WI38 (cell line): ENCODE results near the gene DOK5.

ENCODE experiments used
- H3K4me3 ChIP-seq: 2 replicates; pipeline ENCODE4 v1.5.1; 2011; ENCODE audit warnings: low read depth, mild to moderate bottlenecking, control low read depth, low read length
- TF ChIP-seq, protein P1 (sequence below): IDR thresholded peaks from 2 replicates; pipeline ENCODE4 v1.5.1; 2012; ENCODE audit warnings: low read depth, mild to moderate bottlenecking, control low read depth, low read length

The DOK5 gene

DNA sequence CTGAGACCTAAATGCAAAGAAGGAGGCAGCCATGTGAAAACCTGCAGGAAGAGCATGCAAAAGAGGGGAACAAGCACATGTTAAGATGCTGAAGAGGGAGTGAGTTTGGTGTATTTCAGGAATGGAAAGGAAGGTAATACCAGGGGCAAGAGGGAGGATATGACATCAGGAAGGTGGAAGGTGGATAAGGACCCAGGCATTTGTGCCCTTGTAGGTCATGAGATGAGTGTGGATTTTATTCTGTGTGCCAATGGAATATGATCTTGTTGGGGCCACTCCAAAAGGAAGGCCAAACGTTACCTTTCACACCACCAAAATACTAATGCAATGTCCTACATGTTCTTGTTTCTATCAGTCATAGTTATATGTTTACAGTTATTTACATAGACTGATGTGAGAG lies 17.2 kb upstream of the DOK5 start:
- no peak overlapping the region for H3K4me3 ChIP-seq

DNA sequence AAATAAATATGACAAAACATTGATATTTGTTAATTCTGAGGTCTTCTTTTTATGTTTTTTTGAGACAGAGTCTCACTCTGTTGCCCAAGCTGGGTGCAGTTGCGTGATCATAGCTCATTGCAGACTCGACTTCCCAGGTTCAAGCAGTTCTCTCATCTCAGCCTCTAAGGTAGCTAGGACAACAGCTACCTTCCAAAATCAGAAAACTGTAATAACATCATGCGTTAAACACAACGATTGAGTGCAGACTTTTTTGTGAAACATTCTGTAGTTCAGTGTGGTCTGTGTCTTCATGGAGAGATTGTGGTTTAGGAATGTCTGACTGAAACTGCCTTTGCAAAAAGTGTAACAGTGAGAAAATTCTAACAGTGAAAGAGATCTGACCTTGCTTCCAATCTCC lies 16.1 kb upstream of the DOK5 start:
- no peak overlapping the region for H3K4me3 ChIP-seq
- TF ChIP-seq, protein P1, sequence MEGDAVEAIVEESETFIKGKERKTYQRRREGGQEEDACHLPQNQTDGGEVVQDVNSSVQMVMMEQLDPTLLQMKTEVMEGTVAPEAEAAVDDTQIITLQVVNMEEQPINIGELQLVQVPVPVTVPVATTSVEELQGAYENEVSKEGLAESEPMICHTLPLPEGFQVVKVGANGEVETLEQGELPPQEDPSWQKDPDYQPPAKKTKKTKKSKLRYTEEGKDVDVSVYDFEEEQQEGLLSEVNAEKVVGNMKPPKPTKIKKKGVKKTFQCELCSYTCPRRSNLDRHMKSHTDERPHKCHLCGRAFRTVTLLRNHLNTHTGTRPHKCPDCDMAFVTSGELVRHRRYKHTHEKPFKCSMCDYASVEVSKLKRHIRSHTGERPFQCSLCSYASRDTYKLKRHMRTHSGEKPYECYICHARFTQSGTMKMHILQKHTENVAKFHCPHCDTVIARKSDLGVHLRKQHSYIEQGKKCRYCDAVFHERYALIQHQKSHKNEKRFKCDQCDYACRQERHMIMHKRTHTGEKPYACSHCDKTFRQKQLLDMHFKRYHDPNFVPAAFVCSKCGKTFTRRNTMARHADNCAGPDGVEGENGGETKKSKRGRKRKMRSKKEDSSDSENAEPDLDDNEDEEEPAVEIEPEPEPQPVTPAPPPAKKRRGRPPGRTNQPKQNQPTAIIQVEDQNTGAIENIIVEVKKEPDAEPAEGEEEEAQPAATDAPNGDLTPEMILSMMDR: no peak

More for the DNA sequence above, 17.2 kb upstream of the DOK5 start:
- TF ChIP-seq, protein P1: no peak

- TF ChIP-seq, protein P1: no peak
Measured at GRCh38 chr20:54464003-54464402, 11.4 kb upstream of the DOK5 start.

DNA sequence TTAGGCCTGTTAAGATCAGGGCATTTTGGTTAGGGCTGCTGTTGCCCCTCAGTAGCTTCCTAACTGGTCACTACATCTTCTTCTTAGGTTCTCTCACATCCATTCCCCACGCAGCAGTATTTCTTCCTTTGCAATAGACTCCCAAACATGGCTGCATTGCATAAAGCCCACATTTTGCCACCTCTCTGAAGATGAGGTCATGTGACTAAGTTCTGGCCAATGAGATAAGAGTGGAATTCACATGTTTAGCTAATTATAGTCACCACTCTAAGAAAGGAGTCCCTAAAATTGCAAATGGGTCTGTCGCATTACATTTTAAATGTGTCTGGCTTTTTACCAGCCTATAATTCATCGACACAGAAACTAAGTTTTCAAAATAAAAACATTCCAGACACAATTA lies 9.3 kb upstream of the DOK5 start:
- TF ChIP-seq, protein P1: no peak
- no peak overlapping the region for H3K4me3 ChIP-seq

More at GRCh38 chr20:54464003-54464402, 11.4 kb upstream of the DOK5 start:
- no peak overlapping the region for H3K4me3 ChIP-seq

DNA sequence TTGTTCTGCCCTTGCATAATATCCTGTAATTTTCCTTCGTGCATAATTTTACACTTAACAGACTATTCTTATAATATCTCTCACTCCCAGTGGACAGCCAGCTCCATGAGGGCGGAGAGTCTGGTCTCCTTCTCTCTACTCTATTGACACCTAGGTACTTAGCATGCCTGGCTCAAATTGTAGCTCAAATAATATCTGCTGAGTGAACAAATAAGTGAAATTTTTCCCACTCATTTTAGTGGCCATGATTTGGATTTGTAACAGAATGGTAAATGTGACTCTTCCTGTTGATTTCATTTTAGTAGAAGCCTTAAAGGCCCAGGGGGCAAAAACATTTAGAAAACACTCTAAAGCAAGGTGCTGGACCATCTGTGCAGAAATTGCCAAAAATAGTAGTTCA lies 7.8 kb upstream of the DOK5 start:
- TF ChIP-seq, protein P1: no peak
- H3K4me3 ChIP-seq: no peak overlapping the region

- H3K4me3 ChIP-seq: no peak overlapping the region
- TF ChIP-seq, protein P1: no peak
Measured at GRCh38 chr20:54468082-54468481, 7.3 kb upstream of the DOK5 start.

DNA sequence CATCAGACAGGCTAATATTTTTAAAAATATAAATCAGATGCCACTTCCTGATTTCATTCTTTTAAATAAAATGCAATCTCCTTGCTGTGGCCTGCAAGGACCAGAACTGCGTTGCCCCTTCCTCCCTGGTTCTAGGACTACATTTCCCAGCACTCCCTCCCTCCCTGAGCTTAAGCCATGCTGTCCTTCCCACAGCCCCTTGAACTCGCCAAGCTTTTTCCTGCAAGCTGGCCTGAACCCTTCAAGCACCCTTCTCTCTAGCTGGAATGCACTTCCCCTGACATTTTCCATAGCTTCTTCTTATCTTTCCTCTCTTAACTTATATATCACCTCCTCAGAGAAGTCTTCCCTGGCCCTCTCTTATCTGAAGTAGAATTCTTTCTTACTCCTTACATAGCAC lies 6.1 kb upstream of the DOK5 start:
- TF ChIP-seq, protein P1: no peak
- no peak overlapping the region for H3K4me3 ChIP-seq
